Measurements from ENCODE around the gene MLC1. TPM values are rescaled to one million over a fixed set of nuclear protein-coding genes. Genes with fewer than 3 reads are reported as not detected.

The MLC1 gene
- total and polyA plus RNA-seq, 10 of the 15 experiments (the other 5 are each of a cell fraction or from before 2014, with no cell fraction given) = 0.03 to 0.15 (median 0.07) TPM; not detected in 7

- no peak for DNase-seq (ENCODE audit: low read depth, low spot score)
- H3K36me3 ChIP-seq (ENCODE audit: control insufficient read depth in 2 of 2, insufficient read depth in 2 of 2, low read length in 1 of 2) = no peaks in the 10 kb centered on the region
- BruUV-seq (replicated peaks) = no TSS peak
- no peak overlapping the region for H2AFZ ChIP-seq (ENCODE audit: control insufficient read depth, low read depth, low read length)
- H3K4me1 ChIP-seq (ENCODE audit: control insufficient read depth, insufficient read depth, low read length) = no peaks in the 10 kb centered on the region
- intact Hi-C loops (cut with micrococcal nuclease; ENCODE audit: unreplicated experiment) = no loop called here
- WGBS (ENCODE audit: insufficient coverage, insufficient replicate concordance, low lambda C conversion rate, missing lambda C conversion rate) = 48% methylated on average over 32 of the region's 32 CpGs
- FAIRE-seq = no peak
- H3K27me3 ChIP-seq (replicated peaks in 1 of 2; ENCODE audit: control insufficient read depth in 2 of 2, insufficient read depth in 2 of 2, low read length in 1 of 2) = no peaks in the 10 kb centered on the region; a peak in 2 of 4 replicates
- H3K9ac ChIP-seq (ENCODE audit: control insufficient read depth, insufficient read depth, low read length) = no peak overlapping the region
- no peaks in the 10 kb centered on the region for H4K20me1 ChIP-seq (ENCODE audit: control insufficient read depth, insufficient read depth)
- CTCF ChIA-PET = no interaction called here
- H3K79me2 ChIP-seq (ENCODE audit: control insufficient read depth, insufficient read depth, low read length) = no peaks in the 10 kb centered on the region
- POLR2A ChIA-PET = no interaction called here
- in situ Hi-C loops (cut with MboI) = loop anchor here (5.0 kb wide), 1 partner anchor 52 kb away; no protein-coding TSS in a partner anchor
- H3K9me3 ChIP-seq (replicated peaks; ENCODE audit: control insufficient read depth, insufficient read depth, low read length) = no peaks in the 10 kb centered on the region
- no peak overlapping the region for H3K4me3 ChIP-seq
- H3K27ac ChIP-seq (ENCODE audit: control insufficient read depth, insufficient read depth) = no peak overlapping the region
- SMC1A ChIA-PET (ENCODE audit: uncharacterized antibody, unreplicated experiment) = no interaction called here
- no peak for ATAC-seq
- TF ChIP-seq KLF5 (IDR thresholded peaks at IDR 0.05; ENCODE audit: partially characterized antibody) (no peak), MEF2A (IDR thresholded peaks at IDR 0.05; ENCODE audit: insufficient read depth, low read depth, low read length) (no peak), TCF3 (IDR thresholded peaks at IDR 0.05; ENCODE audit: borderline replicate concordance, insufficient read depth, low read depth, low read length) (no peak), RAD21 (IDR thresholded peaks at IDR 0.05; ENCODE audit: insufficient read depth, low read depth, low read length) (no peak), MYB (IDR thresholded peaks at IDR 0.05; ENCODE audit: borderline replicate concordance, low read depth, low read length) (no peak), ZNF274 (IDR thresholded peaks at IDR 0.05; ENCODE audit: insufficient read depth, insufficient read length) (no peak), POLR2AphosphoS2 (IDR thresholded peaks at IDR 0.05; ENCODE audit: low read depth, low read length) (no peak), ZNF687 (IDR thresholded peaks at IDR 0.05) (no peak)
- TF ChIP-seq, protein P1, sequence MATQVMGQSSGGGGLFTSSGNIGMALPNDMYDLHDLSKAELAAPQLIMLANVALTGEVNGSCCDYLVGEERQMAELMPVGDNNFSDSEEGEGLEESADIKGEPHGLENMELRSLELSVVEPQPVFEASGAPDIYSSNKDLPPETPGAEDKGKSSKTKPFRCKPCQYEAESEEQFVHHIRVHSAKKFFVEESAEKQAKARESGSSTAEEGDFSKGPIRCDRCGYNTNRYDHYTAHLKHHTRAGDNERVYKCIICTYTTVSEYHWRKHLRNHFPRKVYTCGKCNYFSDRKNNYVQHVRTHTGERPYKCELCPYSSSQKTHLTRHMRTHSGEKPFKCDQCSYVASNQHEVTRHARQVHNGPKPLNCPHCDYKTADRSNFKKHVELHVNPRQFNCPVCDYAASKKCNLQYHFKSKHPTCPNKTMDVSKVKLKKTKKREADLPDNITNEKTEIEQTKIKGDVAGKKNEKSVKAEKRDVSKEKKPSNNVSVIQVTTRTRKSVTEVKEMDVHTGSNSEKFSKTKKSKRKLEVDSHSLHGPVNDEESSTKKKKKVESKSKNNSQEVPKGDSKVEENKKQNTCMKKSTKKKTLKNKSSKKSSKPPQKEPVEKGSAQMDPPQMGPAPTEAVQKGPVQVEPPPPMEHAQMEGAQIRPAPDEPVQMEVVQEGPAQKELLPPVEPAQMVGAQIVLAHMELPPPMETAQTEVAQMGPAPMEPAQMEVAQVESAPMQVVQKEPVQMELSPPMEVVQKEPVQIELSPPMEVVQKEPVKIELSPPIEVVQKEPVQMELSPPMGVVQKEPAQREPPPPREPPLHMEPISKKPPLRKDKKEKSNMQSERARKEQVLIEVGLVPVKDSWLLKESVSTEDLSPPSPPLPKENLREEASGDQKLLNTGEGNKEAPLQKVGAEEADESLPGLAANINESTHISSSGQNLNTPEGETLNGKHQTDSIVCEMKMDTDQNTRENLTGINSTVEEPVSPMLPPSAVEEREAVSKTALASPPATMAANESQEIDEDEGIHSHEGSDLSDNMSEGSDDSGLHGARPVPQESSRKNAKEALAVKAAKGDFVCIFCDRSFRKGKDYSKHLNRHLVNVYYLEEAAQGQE (IDR thresholded peaks at IDR 0.05; ENCODE audit: low read depth, low read length) = no peak
- RAD21 ChIA-PET (ENCODE audit: unreplicated experiment) = no interaction called here
- H3K4me2 ChIP-seq (ENCODE audit: control insufficient read depth, insufficient read depth) = no peak overlapping the region
These were observed 10.4 kb downstream of the MLC1 start for GRCh38 chr22:50074551-50075530.

Measured in GM12878 (cell line).